ENCODE results near the gene FAM193A. TPM values are rescaled to one million over a fixed set of nuclear protein-coding genes. Genes with fewer than 3 reads are reported as not detected.
A peak's percentile ranks its signal among the peaks of the same experiment; 100 is the strongest.

Gene FAM193A
- total and polyA plus RNA-seq, 2 donors (not counting 1 experiment from before 2014, with no cell fraction given), result 16.0 to 62.7 TPM

GRCh38 chr4:2742823-2743517, 206.5 kb downstream of the FAM193A start:
- H3K27me3 ChIP-seq (replicated peaks in 1 of 4; ENCODE audit: control extremely low read depth in 1 of 4, control insufficient read depth in 3 of 4, insufficient read depth in 4 of 4, low read length in 3 of 4), result no peaks in the 10 kb centered on the region
- no peak overlapping the region for H3K9ac ChIP-seq (ENCODE audit: low read length)
- 96% methylated on average over 6 of the region's 6 CpGs for WGBS (ENCODE audit: insufficient coverage)
- intact Hi-C loops (cut with micrococcal nuclease), result loop anchor here (10.0 kb wide), 1 partner anchor 302 kb away; no protein-coding TSS in a partner anchor
- H3K4me2 ChIP-seq (replicated peaks; ENCODE audit: low read depth, low read length, poor library complexity, severe bottlenecking), result no peak overlapping the region
- TF ChIP-seq EZH2 (IDR thresholded peaks at IDR 0.05; ENCODE audit: borderline replicate concordance, insufficient read depth, low read depth, low read length, poor library complexity, severe bottlenecking), result no peak
- TF ChIP-seq, protein P1, sequence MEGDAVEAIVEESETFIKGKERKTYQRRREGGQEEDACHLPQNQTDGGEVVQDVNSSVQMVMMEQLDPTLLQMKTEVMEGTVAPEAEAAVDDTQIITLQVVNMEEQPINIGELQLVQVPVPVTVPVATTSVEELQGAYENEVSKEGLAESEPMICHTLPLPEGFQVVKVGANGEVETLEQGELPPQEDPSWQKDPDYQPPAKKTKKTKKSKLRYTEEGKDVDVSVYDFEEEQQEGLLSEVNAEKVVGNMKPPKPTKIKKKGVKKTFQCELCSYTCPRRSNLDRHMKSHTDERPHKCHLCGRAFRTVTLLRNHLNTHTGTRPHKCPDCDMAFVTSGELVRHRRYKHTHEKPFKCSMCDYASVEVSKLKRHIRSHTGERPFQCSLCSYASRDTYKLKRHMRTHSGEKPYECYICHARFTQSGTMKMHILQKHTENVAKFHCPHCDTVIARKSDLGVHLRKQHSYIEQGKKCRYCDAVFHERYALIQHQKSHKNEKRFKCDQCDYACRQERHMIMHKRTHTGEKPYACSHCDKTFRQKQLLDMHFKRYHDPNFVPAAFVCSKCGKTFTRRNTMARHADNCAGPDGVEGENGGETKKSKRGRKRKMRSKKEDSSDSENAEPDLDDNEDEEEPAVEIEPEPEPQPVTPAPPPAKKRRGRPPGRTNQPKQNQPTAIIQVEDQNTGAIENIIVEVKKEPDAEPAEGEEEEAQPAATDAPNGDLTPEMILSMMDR (IDR thresholded peaks at IDR 0.05), result no peak
- Mint-ChIP-seq H3K9me3 (ENCODE audit: insufficient read depth) (no peaks in the 10 kb centered on the region), H3K27me3 (no peaks in the 10 kb centered on the region), H3K4me1 (peaks cover 34% of the 10 kb centered on the region), H3K27ac (peak overlapping the region; percentile 37), H3K4me3 (no peak overlapping the region)
- peaks cover 19% of the 10 kb centered on the region for H3K79me2 ChIP-seq (ENCODE audit: control insufficient read depth, insufficient read depth, low read length)
- H3K9me3 ChIP-seq (ENCODE audit: control extremely low read depth in 1 of 3, control insufficient read depth in 2 of 3, insufficient read depth in 1 of 3, low read length in 2 of 3), result no peaks in the 10 kb centered on the region
- peaks cover 25 to 28% of the 10 kb centered on the region in 2 donors for H3K4me1 ChIP-seq (ENCODE audit: control insufficient read depth in 2 of 2, insufficient read depth in 2 of 2, low read length in 2 of 2)
- no peak overlapping the region for H2AFZ ChIP-seq (ENCODE audit: insufficient read depth, low read depth, low read length, poor library complexity, severe bottlenecking)
- DNase-seq (no peak), ATAC-seq (ENCODE audit: low read depth) (no peak)
- H3K27ac ChIP-seq (ENCODE audit: low read length in 2 of 2), result peak overlapping the region in 1 of 2 donors; percentile 12
- ChIA-PET POLR2A (no interaction called here), CTCF (no interaction called here)
- no peak overlapping the region for H3K4me3 ChIP-seq (ENCODE audit: control extremely low read depth in 1 of 5, extremely low read depth in 1 of 5, insufficient read depth in 1 of 5, low read depth in 2 of 5, low read length in 4 of 5)
- H4K20me1 ChIP-seq (ENCODE audit: control insufficient read depth, insufficient read depth, low read length, poor library complexity, severe bottlenecking), result peaks cover 15% of the 10 kb centered on the region
- H3K36me3 ChIP-seq (replicated peaks in 1 of 2; ENCODE audit: control extremely low read depth in 1 of 2, control insufficient read depth in 1 of 2, extremely low read depth in 1 of 2, insufficient read depth in 2 of 2, low read length in 1 of 2), result peaks cover 4 to 57% of the 10 kb centered on the region in 2 experiments

Data from B cell (primary cell).